PFSK-1 (cell line): ENCODE measurements around the gene PIH1D1.

Experiments
- POLR2AphosphoS5 ChIP-seq: IDR thresholded peaks from 2 replicates; pipeline ENCODE4 v1.6.1; 2012; ENCODE audit warnings: low read depth, mild to moderate bottlenecking, control low read depth, low read length, moderate library complexity
- TAF1 ChIP-seq: IDR thresholded peaks from 2 replicates; pipeline ENCODE4 v1.6.1; 2012; ENCODE audit warnings: low read length, control low read depth, borderline replicate concordance; ENCODE audit not compliant: insufficient read depth

GRCh38 chr19:49468199-49468598 is 16.6 kb upstream of the PIH1D1 start:
- no peak for TF ChIP-seq POLR2AphosphoS5
- TF ChIP-seq TAF1, result no peak
